Panc1 (cell line): ENCODE data around the gene FGF3. TPM values are rescaled to one million over a fixed set of nuclear protein-coding genes. Genes with fewer than 3 reads are reported as not detected.

Source experiments
- ATAC-seq: fragments of 200-7000 bp; cut with Tn5 transposase; 2 replicates; pipeline ENCODE4 v1.9.1; 2020; ENCODE audit warnings: mild to moderate bottlenecking, moderate library complexity
- BruUV-seq: library from RNA; stranded (reverse); fragments of 400-500 nt; replicated peaks from 2 replicates; lab custom pipeline; 2021; lab: Mats Ljungman, UMichigan
- CTCF ChIA-PET: fragments of 300-600 bp; sonication (Branson Sonifier 250); formaldehyde crosslinking; loops from one replicate; lab custom pipeline; 2022; ENCODE audit warnings: antibody characterized with exemption; lab: Charles Lee
- POLR2A ChIA-PET: fragments of 300-600 bp; sonication (Branson Sonifier 250); formaldehyde crosslinking; loops from one replicate; lab custom pipeline; 2022; ENCODE audit warnings: antibody characterized with exemption; lab: Charles Lee
- DNase-seq: peaks from one replicate; pipeline ENCODE4 v3.0.0-alpha.2; 2010; ENCODE audit warnings: low read depth, low spot score
- H3K27ac ChIP-seq: 2 replicates; pipeline ENCODE4 v1.5.1; 2011; ENCODE audit warnings: mild to moderate bottlenecking, low read length, inconsistent platforms
- H3K27me3 ChIP-seq: fragments of 200-500 bp; sonication (Bioruptor generic); 2 replicates; pipeline ENCODE4 v1.6.0; 2014; ENCODE audit warnings: low read length, inconsistent platforms; ENCODE audit not compliant: control insufficient read depth, insufficient read depth
- H3K36me3 ChIP-seq: fragments of 200-500 bp; sonication (Bioruptor generic); 2 replicates; pipeline ENCODE4 v1.5.1; 2014; ENCODE audit warnings: inconsistent platforms, mild to moderate bottlenecking, low read length, moderate library complexity; ENCODE audit not compliant: control insufficient read depth, insufficient read depth
- H3K4me1 ChIP-seq: 2 replicates; pipeline ENCODE4 v1.5.1; 2011; ENCODE audit warnings: inconsistent platforms, mild to moderate bottlenecking, low read length, moderate library complexity; ENCODE audit not compliant: control insufficient read depth, insufficient read depth
- H3K4me3 ChIP-seq, 2 experiments: 2 replicates each; pipeline ENCODE4 v1.5.1; 2011 to 2012; ENCODE audit warnings: low read depth in 2 of 2, low read length in 2 of 2, mild to moderate bottlenecking in 2 of 2, inconsistent platforms in 1 of 2, moderate library complexity in 1 of 2
- H3K9me3 ChIP-seq: fragments of 200-500 bp; sonication (Bioruptor generic); 2 replicates; pipeline ENCODE4 v1.5.1; 2014; ENCODE audit warnings: low read depth, mild to moderate bottlenecking, inconsistent platforms, low read length, moderate library complexity; ENCODE audit not compliant: control insufficient read depth, insufficient read depth
- POLR2AphosphoS5 ChIP-seq: IDR thresholded peaks from 2 replicates; pipeline ENCODE4 v1.6.1; 2012; ENCODE audit warnings: mild to moderate bottlenecking, low read depth, low read length, moderate library complexity
- SIN3A ChIP-seq: IDR thresholded peaks from 2 replicates; pipeline ENCODE4 v1.6.1; 2012; ENCODE audit warnings: low read depth, mild to moderate bottlenecking, low read length, moderate library complexity, borderline replicate concordance; ENCODE audit not compliant: insufficient read depth
- TCF7L2 ChIP-seq: IDR thresholded peaks from 2 replicates; pipeline ENCODE4 v1.6.1; 2011; ENCODE audit warnings: mild to moderate bottlenecking, low read depth, low read length, inconsistent platforms
- in situ Hi-C: cut with HindIII; loops from 2 replicates; pipeline ENCODE4 v1.10.0; 2016; ENCODE audit warnings: low sequenced_read_pairs, low pct_unique_long_range_greater_than_20kb
- intact Hi-C: fragments of 100-400 bp; cut with micrococcal nuclease; formaldehyde crosslinking; loops from one replicate; pipeline ENCODE4 v1.10.0; 2022; ENCODE audit not compliant: unreplicated experiment
- total RNA-seq: library from RNA; stranded (reverse); gene quantifications from one replicate; pipeline ENCODE4 v1.2.1, GENCODE V29; 2021; ENCODE audit not compliant: unreplicated experiment
- TF ChIP-seq, protein P1 (sequence below): fragments of 450-650 bp; IDR thresholded peaks from 2 replicates; pipeline ENCODE4 v1.5.1; 2017; ENCODE audit warnings: mild to moderate bottlenecking
- TF ChIP-seq, protein P2 (sequence below), 2 experiments: IDR thresholded peaks; 2 replicates each; pipeline ENCODE4 v1.6.1; 2011 to 2012; ENCODE audit warnings: low read depth in 2 of 2, control low read depth in 1 of 2, low read length in 1 of 2, mild to moderate bottlenecking in 1 of 2, moderate library complexity in 1 of 2; ENCODE audit not compliant: insufficient read depth in 1 of 2

Gene FGF3
- total RNA-seq, 1 experiment from 2014 or later, result not detected

DNA sequence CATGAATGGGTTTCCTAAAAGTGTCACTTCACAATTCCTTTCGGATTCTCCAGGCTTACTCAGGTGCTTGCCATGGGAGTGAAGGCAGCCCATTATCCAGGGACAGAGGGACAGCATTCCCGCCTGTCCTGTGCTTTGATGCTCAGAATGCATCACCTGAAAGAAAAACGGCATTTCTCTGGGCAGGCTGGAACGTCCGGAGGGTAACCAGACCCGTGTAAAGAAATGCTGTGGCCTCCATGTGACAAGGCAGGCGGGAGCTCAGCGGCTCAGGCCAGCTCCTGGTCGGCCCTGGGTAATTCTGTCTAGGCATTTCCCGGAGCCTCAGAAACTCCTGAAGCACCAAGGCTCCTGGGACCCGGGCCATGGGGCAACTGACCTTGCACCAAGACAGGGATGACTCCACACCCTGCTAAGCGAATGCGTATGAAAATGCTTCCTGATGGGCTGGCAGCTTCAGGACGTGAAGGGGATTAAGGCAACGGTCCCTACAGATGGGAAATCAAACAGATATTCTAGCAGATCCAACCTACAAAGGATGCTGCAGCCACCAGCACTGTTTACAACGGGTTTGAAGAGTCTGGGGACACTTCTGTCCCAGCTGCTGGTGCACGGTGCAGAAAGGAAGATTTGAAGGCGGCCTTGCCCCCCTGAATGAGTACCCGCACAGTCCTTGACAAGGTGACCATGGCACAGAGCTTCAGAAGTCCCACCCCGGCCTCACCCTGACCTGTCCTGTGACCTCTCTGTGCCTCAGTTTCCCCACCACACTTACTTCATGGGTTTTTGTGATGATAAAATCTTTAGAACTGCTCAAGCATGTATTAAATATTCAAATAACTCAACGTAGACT lies 13.6 kb upstream of the FGF3 start:
- Histone ChIP-seq H3K36me3 (no peaks in the 10 kb centered on the region), H3K9me3 (no peaks in the 10 kb centered on the region), H3K27me3 (no peaks in the 10 kb centered on the region), H3K4me3 (no peak overlapping the region), H3K4me1 (no peaks in the 10 kb centered on the region), H3K27ac (no peak overlapping the region)
- DNase-seq (no peak), ATAC-seq (0 out of 2 replicates have a peak, but pooled peaks have one; percentile 25)
- no TSS peak for BruUV-seq
- CTCF ChIA-PET, result interaction anchor here (0.8 kb wide), 1 partner anchor 117 kb away, joined by 3 read pairs; no protein-coding TSS in a partner anchor
- intact Hi-C loops (no loop called here), in situ Hi-C loops (no loop called here)
- TF ChIP-seq SIN3A (no peak), TCF7L2 (no peak), POLR2AphosphoS5 (no peak)
- TF ChIP-seq, protein P1, sequence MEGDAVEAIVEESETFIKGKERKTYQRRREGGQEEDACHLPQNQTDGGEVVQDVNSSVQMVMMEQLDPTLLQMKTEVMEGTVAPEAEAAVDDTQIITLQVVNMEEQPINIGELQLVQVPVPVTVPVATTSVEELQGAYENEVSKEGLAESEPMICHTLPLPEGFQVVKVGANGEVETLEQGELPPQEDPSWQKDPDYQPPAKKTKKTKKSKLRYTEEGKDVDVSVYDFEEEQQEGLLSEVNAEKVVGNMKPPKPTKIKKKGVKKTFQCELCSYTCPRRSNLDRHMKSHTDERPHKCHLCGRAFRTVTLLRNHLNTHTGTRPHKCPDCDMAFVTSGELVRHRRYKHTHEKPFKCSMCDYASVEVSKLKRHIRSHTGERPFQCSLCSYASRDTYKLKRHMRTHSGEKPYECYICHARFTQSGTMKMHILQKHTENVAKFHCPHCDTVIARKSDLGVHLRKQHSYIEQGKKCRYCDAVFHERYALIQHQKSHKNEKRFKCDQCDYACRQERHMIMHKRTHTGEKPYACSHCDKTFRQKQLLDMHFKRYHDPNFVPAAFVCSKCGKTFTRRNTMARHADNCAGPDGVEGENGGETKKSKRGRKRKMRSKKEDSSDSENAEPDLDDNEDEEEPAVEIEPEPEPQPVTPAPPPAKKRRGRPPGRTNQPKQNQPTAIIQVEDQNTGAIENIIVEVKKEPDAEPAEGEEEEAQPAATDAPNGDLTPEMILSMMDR, result no peak
- TF ChIP-seq, protein P2, sequence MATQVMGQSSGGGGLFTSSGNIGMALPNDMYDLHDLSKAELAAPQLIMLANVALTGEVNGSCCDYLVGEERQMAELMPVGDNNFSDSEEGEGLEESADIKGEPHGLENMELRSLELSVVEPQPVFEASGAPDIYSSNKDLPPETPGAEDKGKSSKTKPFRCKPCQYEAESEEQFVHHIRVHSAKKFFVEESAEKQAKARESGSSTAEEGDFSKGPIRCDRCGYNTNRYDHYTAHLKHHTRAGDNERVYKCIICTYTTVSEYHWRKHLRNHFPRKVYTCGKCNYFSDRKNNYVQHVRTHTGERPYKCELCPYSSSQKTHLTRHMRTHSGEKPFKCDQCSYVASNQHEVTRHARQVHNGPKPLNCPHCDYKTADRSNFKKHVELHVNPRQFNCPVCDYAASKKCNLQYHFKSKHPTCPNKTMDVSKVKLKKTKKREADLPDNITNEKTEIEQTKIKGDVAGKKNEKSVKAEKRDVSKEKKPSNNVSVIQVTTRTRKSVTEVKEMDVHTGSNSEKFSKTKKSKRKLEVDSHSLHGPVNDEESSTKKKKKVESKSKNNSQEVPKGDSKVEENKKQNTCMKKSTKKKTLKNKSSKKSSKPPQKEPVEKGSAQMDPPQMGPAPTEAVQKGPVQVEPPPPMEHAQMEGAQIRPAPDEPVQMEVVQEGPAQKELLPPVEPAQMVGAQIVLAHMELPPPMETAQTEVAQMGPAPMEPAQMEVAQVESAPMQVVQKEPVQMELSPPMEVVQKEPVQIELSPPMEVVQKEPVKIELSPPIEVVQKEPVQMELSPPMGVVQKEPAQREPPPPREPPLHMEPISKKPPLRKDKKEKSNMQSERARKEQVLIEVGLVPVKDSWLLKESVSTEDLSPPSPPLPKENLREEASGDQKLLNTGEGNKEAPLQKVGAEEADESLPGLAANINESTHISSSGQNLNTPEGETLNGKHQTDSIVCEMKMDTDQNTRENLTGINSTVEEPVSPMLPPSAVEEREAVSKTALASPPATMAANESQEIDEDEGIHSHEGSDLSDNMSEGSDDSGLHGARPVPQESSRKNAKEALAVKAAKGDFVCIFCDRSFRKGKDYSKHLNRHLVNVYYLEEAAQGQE (IDR thresholded peaks at IDR 0.05; ENCODE audit: insufficient read depth in 1 of 2, low read depth in 2 of 2, low read length in 1 of 2), result no peak
- POLR2A ChIA-PET, result no interaction called here

DNA sequence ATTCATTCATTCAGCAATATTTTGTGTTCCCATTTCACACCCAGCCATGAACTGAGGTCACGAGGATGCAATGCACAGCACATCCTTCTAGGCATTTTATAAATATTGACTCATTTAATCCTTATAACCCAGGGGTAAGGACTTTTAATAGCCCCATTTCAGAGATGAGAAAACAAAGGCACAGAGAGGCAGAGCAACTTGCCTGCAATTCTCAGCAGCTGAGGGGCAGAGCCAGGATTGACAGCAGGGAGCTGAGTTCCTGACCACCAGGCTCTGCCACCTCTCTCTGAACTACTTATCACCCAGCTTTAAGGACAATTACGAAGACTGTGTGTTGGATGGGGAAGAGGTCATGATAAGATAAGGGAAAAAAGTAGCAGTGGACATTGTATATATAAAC lies 12.8 kb upstream of the FGF3 start:
- no peak overlapping the region for H3K4me3 ChIP-seq
- ChIA-PET CTCF (interaction anchor here (0.8 kb wide), 1 partner anchor 117 kb away, joined by 3 read pairs; no protein-coding TSS in a partner anchor), POLR2A (no interaction called here)
- no peaks in the 10 kb centered on the region for H3K27me3 ChIP-seq
- no peak overlapping the region for H3K27ac ChIP-seq
- H3K36me3 ChIP-seq, result no peaks in the 10 kb centered on the region
- H3K4me1 ChIP-seq, result no peaks in the 10 kb centered on the region
- BruUV-seq, result no TSS peak
- TF ChIP-seq SIN3A, result no peak
- TF ChIP-seq TCF7L2, result no peak
- TF ChIP-seq, protein P2 (IDR thresholded peaks at IDR 0.05; ENCODE audit: insufficient read depth in 1 of 2, low read depth in 2 of 2, low read length in 1 of 2), result no peak
- no peak for TF ChIP-seq POLR2AphosphoS5
- TF ChIP-seq, protein P1, result no peak
- intact Hi-C loops, result no loop called here
- in situ Hi-C loops, result no loop called here
- H3K9me3 ChIP-seq, result no peaks in the 10 kb centered on the region
- DNase-seq (no peak), ATAC-seq (no peak)
